Measurements from ENCODE around the gene GRHL1. TPM values are rescaled to one million over a fixed set of nuclear protein-coding genes. Genes with fewer than 3 reads are reported as not detected.

The GRHL1 gene
- total and polyA plus RNA-seq, 3 donors from 2014 or later: 4.6 to 8.3 (median 8.0) TPM

- 73 to 74% methylated on average over 6 of the region's 6 CpGs for WGBS, 2 donors
- Histone ChIP-seq H3K4me1 (peaks cover 7% of the 10 kb centered on the region), H3K27me3 (no peaks in the 10 kb centered on the region), H3K9me3 (no peaks in the 10 kb centered on the region), H3K4me3 (no peak overlapping the region), H3K36me3 (ENCODE audit: low read depth, missing control alignments) (no peaks in the 10 kb centered on the region), H3K27ac (no peak overlapping the region)
- intact Hi-C loops (cut with DNase I; ENCODE audit: low total_unique reads): loop anchor here (10.0 kb wide), 1 partner anchor 60 kb away; the partner anchor contains the start of gene KLF11
- no peak for TF ChIP-seq CTCF (IDR thresholded peaks at IDR 0.05)
- no peak for DNase-seq
Observed at GRCh38 chr2:9984871-9985480, 33.5 kb downstream of the GRHL1 start.

GRCh38 chr2:9985531-9986328 is 34.2 kb downstream of the GRHL1 start:
- 66 to 80% methylated on average over 5 of the region's 5 CpGs for WGBS, 2 donors
- intact Hi-C loops (cut with DNase I; ENCODE audit: low total_unique reads): loop anchor here (10.0 kb wide), 1 partner anchor 59 kb away; the partner anchor contains the start of gene KLF11
- H3K27ac ChIP-seq: no peak overlapping the region

GRCh38 chr2:9988320-9988719 is 36.8 kb downstream of the GRHL1 start:
- intact Hi-C loops (cut with DNase I; ENCODE audit: low total_unique reads): loop anchor here (10.0 kb wide), 1 partner anchor 56 kb away; the partner anchor contains the start of gene KLF11
- Histone ChIP-seq H3K27ac (no peak overlapping the region), H3K36me3 (ENCODE audit: low read depth, missing control alignments) (no peaks in the 10 kb centered on the region), H3K9me3 (no peaks in the 10 kb centered on the region), H3K27me3 (no peaks in the 10 kb centered on the region), H3K4me3 (no peak overlapping the region), H3K4me1 (peaks cover 14% of the 10 kb centered on the region)
- DNase-seq: no peak
- TF ChIP-seq CTCF (IDR thresholded peaks at IDR 0.05): no peak
- WGBS, 2 donors: 95 to 99% methylated on average over 5 of the region's 5 CpGs

More at GRCh38 chr2:9985531-9986328, 34.2 kb downstream of the GRHL1 start:
- H3K4me1 ChIP-seq: peaks cover 7% of the 10 kb centered on the region
- no peaks in the 10 kb centered on the region for H3K27me3 ChIP-seq
- DNase-seq: no peak
- H3K36me3 ChIP-seq (ENCODE audit: low read depth, missing control alignments): no peaks in the 10 kb centered on the region
- H3K9me3 ChIP-seq: no peaks in the 10 kb centered on the region
- TF ChIP-seq POLR2A (IDR thresholded peaks at IDR 0.05) (no peak), CTCF (IDR thresholded peaks at IDR 0.05) (no peak)
- H3K4me3 ChIP-seq: no peak overlapping the region

- no peak overlapping the region for H3K4me3 ChIP-seq
- H3K9me3 ChIP-seq: no peaks in the 10 kb centered on the region
- 60 to 62% methylated on average over 6 of the region's 6 CpGs for WGBS, 2 donors
- H3K36me3 ChIP-seq (ENCODE audit: low read depth, missing control alignments): no peaks in the 10 kb centered on the region
- no peaks in the 10 kb centered on the region for H3K27me3 ChIP-seq
- H3K27ac ChIP-seq: no peak overlapping the region
- intact Hi-C loops (cut with DNase I; ENCODE audit: low total_unique reads): no loop called here
- no peak for TF ChIP-seq POLR2A (IDR thresholded peaks at IDR 0.05)
- no peak for TF ChIP-seq CTCF (IDR thresholded peaks at IDR 0.05)
- H3K4me1 ChIP-seq: peaks cover 7% of the 10 kb centered on the region
- peak; percentile 38 for DNase-seq
Observed at GRCh38 chr2:9990736-9991135, 39.2 kb downstream of the GRHL1 start.

Measured in testis (tissue), 3 donors.